ENCODE measurements around the gene C2orf69.
A peak's percentile ranks its signal among the peaks of the same experiment; 100 is the strongest.
"Not testable (repeated sequence)": the region's sequence is repeated elsewhere in the genome, so short reads cannot be mapped to it uniquely, and the experiment has no call there.

The C2orf69 gene

DNA sequence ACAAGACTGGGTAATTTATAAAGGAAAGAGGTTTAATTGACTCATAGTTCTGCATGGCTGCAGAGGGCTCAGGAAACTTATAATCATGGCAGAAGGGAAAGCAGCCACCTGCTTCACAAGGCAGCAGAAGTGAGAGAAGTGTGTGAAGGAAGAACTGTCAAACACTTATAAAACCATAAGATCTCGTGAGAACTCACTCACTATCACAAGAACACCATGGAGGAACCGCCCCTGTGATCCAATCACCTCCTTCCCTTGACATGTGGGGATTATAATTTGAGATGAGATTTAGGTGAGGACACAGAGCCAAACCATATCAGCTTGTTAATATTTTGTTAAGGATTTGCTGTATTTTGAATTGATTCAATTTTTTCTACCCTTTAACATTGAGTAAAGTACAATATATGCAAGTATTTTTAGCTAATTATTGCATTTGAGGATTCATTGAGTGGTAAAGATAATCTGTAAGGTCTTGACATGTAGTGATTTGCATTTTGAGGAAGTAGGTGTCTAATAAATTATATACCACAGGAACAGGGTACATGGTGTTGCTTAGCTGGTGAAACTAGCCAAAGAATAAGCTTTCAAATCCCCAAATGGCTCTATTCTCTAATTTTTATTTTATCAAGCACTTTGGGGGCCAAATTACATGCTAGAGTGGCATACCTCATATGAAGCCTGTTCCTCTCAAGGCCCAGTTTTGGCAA, 3.9 kb upstream of the C2orf69 start:
- peak overlapping the region; percentile 16 for H3K4me2 ChIP-seq (ENCODE audit: low read length)
- peaks cover 13% of the 10 kb centered on the region for H3K4me1 ChIP-seq (ENCODE audit: low read length)
- H3K27ac ChIP-seq (ENCODE audit: low read length) = peak overlapping the region; percentile 17
- peaks cover 10% of the 10 kb centered on the region for H3K79me2 ChIP-seq (ENCODE audit: low read length)
- no peaks in the 10 kb centered on the region for H3K36me3 ChIP-seq (replicated peaks; ENCODE audit: low read depth, low read length)
- no peaks in the 10 kb centered on the region for H4K20me1 ChIP-seq (ENCODE audit: insufficient read depth, low read length)
- H3K27me3 ChIP-seq (ENCODE audit: low read depth, low read length) = no peaks in the 10 kb centered on the region
- H3K4me3 ChIP-seq (ENCODE audit: low read length) = no peak overlapping the region
- TF ChIP-seq EZH2phosphoT487 (IDR thresholded peaks at IDR 0.05; ENCODE audit: low read depth) = no peak
- TF ChIP-seq, protein P1, sequence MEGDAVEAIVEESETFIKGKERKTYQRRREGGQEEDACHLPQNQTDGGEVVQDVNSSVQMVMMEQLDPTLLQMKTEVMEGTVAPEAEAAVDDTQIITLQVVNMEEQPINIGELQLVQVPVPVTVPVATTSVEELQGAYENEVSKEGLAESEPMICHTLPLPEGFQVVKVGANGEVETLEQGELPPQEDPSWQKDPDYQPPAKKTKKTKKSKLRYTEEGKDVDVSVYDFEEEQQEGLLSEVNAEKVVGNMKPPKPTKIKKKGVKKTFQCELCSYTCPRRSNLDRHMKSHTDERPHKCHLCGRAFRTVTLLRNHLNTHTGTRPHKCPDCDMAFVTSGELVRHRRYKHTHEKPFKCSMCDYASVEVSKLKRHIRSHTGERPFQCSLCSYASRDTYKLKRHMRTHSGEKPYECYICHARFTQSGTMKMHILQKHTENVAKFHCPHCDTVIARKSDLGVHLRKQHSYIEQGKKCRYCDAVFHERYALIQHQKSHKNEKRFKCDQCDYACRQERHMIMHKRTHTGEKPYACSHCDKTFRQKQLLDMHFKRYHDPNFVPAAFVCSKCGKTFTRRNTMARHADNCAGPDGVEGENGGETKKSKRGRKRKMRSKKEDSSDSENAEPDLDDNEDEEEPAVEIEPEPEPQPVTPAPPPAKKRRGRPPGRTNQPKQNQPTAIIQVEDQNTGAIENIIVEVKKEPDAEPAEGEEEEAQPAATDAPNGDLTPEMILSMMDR (IDR thresholded peaks at IDR 0.05; ENCODE audit: low read depth, low read length) = no peak
- H3K9me3 ChIP-seq (ENCODE audit: insufficient read depth, low read length) = no peaks in the 10 kb centered on the region
- no peak overlapping the region for H2AFZ ChIP-seq (ENCODE audit: low read depth, low read length)
- no peak overlapping the region for H3K9ac ChIP-seq (ENCODE audit: low read length)

DNA sequence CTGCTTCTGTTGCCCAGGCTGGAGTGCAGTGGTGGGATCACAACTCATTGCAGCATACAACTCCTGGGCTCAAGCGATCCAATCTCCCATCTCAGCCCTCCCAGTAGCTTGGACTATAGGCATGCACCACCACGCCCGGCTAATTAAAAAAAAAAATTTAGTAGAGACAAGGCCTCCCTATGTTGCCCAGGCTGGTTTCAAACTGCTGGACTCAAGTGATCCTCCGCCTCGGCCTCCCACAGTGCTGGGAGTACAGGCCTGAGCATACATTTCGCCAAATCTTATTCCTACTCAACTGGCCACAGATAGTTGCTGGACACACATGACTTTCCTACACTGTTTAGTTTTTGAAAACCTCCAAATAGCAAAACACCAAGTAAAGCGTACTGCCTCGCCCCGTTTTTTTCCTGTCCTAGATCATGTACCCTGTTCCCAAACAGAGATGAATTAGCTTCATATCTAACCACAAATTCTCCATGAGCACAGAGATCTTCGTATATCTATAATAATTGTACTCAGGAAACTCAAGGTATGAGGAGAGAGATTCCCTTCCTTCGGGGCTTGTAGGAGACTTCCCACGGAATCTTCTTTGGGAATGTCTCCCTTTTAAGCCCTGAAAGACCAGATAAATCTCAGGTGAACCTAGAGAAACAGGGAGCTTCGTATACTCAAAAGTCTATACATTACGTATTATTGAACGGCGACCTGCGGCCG, 598 bp upstream of the C2orf69 start:
- Histone ChIP-seq H3K27me3 (ENCODE audit: low read depth, low read length) (no peaks in the 10 kb centered on the region), H3K79me2 (ENCODE audit: low read length) (peaks cover 39% of the 10 kb centered on the region), H3K9me3 (ENCODE audit: insufficient read depth, low read length) (no peaks in the 10 kb centered on the region), H4K20me1 (ENCODE audit: insufficient read depth, low read length) (peaks cover 16% of the 10 kb centered on the region), H3K4me3 (ENCODE audit: low read length) (peak overlapping the region; percentile 97), H3K36me3 (replicated peaks; ENCODE audit: low read depth, low read length) (peaks cover 18% of the 10 kb centered on the region), H3K27ac (ENCODE audit: low read length) (peak overlapping the region; percentile 45), H3K4me1 (ENCODE audit: low read length) (peaks cover 24% of the 10 kb centered on the region), H3K4me2 (ENCODE audit: low read length) (peak overlapping the region; percentile 62), H2AFZ (ENCODE audit: low read depth, low read length) (peak overlapping the region; percentile 67), H3K9ac (ENCODE audit: low read length) (peak overlapping the region; percentile 62)
- TF ChIP-seq, protein P1 (IDR thresholded peaks at IDR 0.05; ENCODE audit: low read depth, low read length) = no peak
- no peak for TF ChIP-seq EZH2phosphoT487 (IDR thresholded peaks at IDR 0.05; ENCODE audit: low read depth)

DNA sequence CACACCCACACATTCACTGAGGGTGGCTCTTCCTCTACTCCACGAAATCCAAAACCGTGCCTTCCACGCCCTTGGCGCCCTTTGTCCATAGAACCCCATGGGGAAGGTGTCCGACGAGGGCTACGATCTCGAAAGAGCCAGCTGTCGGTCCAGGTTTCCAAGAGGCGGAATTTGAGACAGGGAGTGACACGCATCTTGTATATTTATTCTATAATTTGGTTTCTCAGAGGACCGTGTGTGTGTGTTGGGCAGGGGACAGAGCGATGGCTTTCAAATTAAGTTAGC, 726 bp downstream of the C2orf69 start:
- Histone ChIP-seq H3K4me2 (ENCODE audit: low read length) (peak overlapping the region; percentile 78), H3K27me3 (ENCODE audit: low read depth, low read length) (no peaks in the 10 kb centered on the region), H3K4me1 (ENCODE audit: low read length) (peaks cover 23% of the 10 kb centered on the region), H2AFZ (ENCODE audit: low read depth, low read length) (peak overlapping the region; percentile 68), H4K20me1 (ENCODE audit: insufficient read depth, low read length) (peaks cover 16% of the 10 kb centered on the region), H3K9me3 (ENCODE audit: insufficient read depth, low read length) (no peaks in the 10 kb centered on the region), H3K9ac (ENCODE audit: low read length) (peak overlapping the region; percentile 91), H3K4me3 (ENCODE audit: low read length) (peak overlapping the region; percentile 97), H3K27ac (ENCODE audit: low read length) (peak overlapping the region; percentile 75), H3K36me3 (replicated peaks; ENCODE audit: low read depth, low read length) (peaks cover 31% of the 10 kb centered on the region), H3K79me2 (ENCODE audit: low read length) (peaks cover 53% of the 10 kb centered on the region)
- TF ChIP-seq EZH2phosphoT487 (IDR thresholded peaks at IDR 0.05; ENCODE audit: low read depth) = no peak
- TF ChIP-seq, protein P1 (IDR thresholded peaks at IDR 0.05; ENCODE audit: low read depth, low read length) = no peak

DNA sequence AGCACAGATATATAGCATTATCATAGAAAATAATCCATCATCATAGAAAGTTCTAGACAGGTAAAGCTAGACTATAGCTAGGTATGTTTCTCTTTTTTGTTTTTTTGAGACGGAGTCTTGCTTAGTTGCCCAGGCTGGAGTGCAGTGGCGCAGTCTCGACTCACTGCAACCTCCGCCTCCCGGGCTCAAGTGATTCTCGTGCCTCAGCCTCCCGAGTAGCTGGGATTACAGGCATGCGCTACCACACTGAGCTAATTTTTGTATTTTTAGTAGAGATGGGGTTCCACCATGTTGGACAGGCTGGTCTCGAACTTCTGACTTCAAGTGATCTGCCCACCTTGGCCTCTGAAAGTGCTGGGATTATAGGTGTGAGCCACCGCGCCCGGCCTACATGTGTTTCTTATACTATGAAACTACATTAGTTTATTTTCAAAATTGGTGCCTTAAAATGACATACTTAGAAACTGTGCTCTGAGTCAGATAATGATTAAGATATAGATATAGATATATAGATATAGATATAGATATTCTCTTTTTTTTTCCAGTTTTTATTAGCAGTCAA, 1.5 kb downstream of the C2orf69 start:
- Histone ChIP-seq H3K4me2 (ENCODE audit: low read length) (peak overlapping the region; percentile 78), H4K20me1 (ENCODE audit: insufficient read depth, low read length) (peaks cover 16% of the 10 kb centered on the region), H3K4me3 (ENCODE audit: low read length) (peak overlapping the region; percentile 97), H3K4me1 (ENCODE audit: low read length) (peaks cover 15% of the 10 kb centered on the region), H3K36me3 (replicated peaks; ENCODE audit: low read depth, low read length) (peaks cover 38% of the 10 kb centered on the region), H3K79me2 (ENCODE audit: low read length) (peaks cover 61% of the 10 kb centered on the region), H3K9ac (ENCODE audit: low read length) (peak overlapping the region; percentile 91)
- not testable (repeated sequence) for H3K9me3 ChIP-seq (ENCODE audit: insufficient read depth, low read length); H3K27ac ChIP-seq (ENCODE audit: low read length); H3K27me3 ChIP-seq (ENCODE audit: low read depth, low read length); H2AFZ ChIP-seq (ENCODE audit: low read depth, low read length)
